ENCODE measurements around the gene CUL1.

- TF ChIP-seq CTCF (IDR thresholded peaks at IDR 0.05; ENCODE audit: borderline replicate concordance, extremely low read depth, low read length, poor library complexity, severe bottlenecking): no peak
- TF ChIP-seq EZH2 (IDR thresholded peaks at IDR 0.05; ENCODE audit: borderline replicate concordance, low read depth, low read length, severe bottlenecking): no peak
Observed at GRCh38 chr7:148698007-148698396, 701 bp upstream of the CUL1 start.

Measured in DND-41 (cell line).